Body of pancreas (tissue), 4 donors: ENCODE data around the gene SLC2A4. TPM values are rescaled to one million over a fixed set of nuclear protein-coding genes. Genes with fewer than 3 reads are reported as not detected.
"Not testable (repeated sequence)": the region's sequence is repeated elsewhere in the genome, so short reads cannot be mapped to it uniquely, and the experiment has no call there.

ENCODE experiments used
- ATAC-seq: fragments of 150-250 bp; one replicate; pipeline ENCODE4 v1.9.1; 2016
- DNase-seq, 4 donors: peaks; one replicate each; pipeline ENCODE4 v3.0.0-alpha.2; 2019
- H3K27ac ChIP-seq, 4 donors: fragments of 200-600 bp; sonication (generic); 1 replicate in 3 of 4; 2 replicates in 1 of 4; pipeline versions ENCODE4 v1.5.1 to v1.6.1; 2016 to 2019; ENCODE audit warnings: mild to moderate bottlenecking in 1 of 4, mixed read lengths in 1 of 4, moderate library complexity in 1 of 4
- H3K27me3 ChIP-seq, 2 donors: fragments of 200-600 bp; sonication (generic); one replicate each; pipeline ENCODE4 v1.6.0; 2016; ENCODE audit warnings: mild to moderate bottlenecking in 1 of 2
- H3K36me3 ChIP-seq, 2 donors: fragments of 200-600 bp; sonication (generic); replicated peaks in 1 of 2; 2 replicates each; pipeline ENCODE4 v1.5.1; 2016; ENCODE audit warnings: low read depth in 2 of 2; ENCODE audit not compliant: insufficient read depth in 1 of 2
- H3K4me1 ChIP-seq: fragments of 200-600 bp; sonication (generic); one replicate; pipeline ENCODE4 v1.6.0; 2016
- H3K4me3 ChIP-seq, 2 donors: fragments of 200-600 bp; sonication (generic); 1 replicate in 1 of 2; 2 replicates in 1 of 2; pipeline ENCODE4 v1.5.1; 2016 to 2019
- H3K9me3 ChIP-seq, 3 donors: fragments of 200-600 bp; sonication (generic); 1 replicate in 2 of 3; 2 replicates in 1 of 3; pipeline ENCODE4 v1.5.1; 2016
- CTCF ChIP-seq, 7 experiments: fragments of 450-650 bp in 4 of 7; fragments of 200-600 bp in 3 of 7; sonication (generic) in 3 of 7; IDR thresholded peaks; one replicate each; pipeline ENCODE4 v1.5.1; 2016 to 2019; ENCODE audit warnings: antibody characterized with exemption in 7 of 7
- POLR2A ChIP-seq, 3 donors: fragments of 450-650 bp; IDR thresholded peaks; one replicate each; pipeline ENCODE4 v1.6.1; 2016; ENCODE audit warnings: antibody characterized with exemption in 3 of 3, mild to moderate bottlenecking in 2 of 3
- WGBS, 2 donors: methylation state at CpG; one replicate each; pipeline ENCODE4 v1.1.5; 2017; 5-methylcytosine and 5-hydroxymethylcytosine counted together
- intact Hi-C: fragments of 100-400 bp; cut with DNase I; formaldehyde crosslinking; loops from one replicate; pipeline ENCODE4 v1.15.1; 2023
- total RNA-seq, 2 donors: library from RNA; depleted of rRNA; stranded (reverse); fragments of >200 nt; gene quantifications; one replicate each; pipeline ENCODE4 v1.1.0, GENCODE V29; 2016

Gene SLC2A4
- total RNA-seq, 2 donors from 2014 or later = 1.3 to 10.5 TPM

- TF ChIP-seq CTCF (IDR thresholded peaks at IDR 0.05) (peak in 1 of 7 experiments; percentile 1), POLR2A (IDR thresholded peaks at IDR 0.05) (peak; percentile 29 to 87 (median 76))
- Histone ChIP-seq H3K27ac (peak overlapping the region; percentile 79 to 92 (median 89)), H3K9me3 (no peaks in the 10 kb centered on the region), H3K36me3 (peaks cover 0 to 4% of the 10 kb centered on the region in 2 donors), H3K27me3 (no peaks in the 10 kb centered on the region), H3K4me1 (peaks cover 25% of the 10 kb centered on the region), H3K4me3 (peak overlapping the region; percentile 85 to 94)
- ATAC-seq (peak; percentile 90), DNase-seq (peak; percentile 98 to 100 (median 99))
- 0% methylated on average over 43 of the region's 43 CpGs; no CpG with 5 or more reads in 1 of the 2 donors for WGBS, 2 donors
- intact Hi-C loops = no loop called here
Observed at GRCh38 chr17:7329374-7329996, 48.0 kb downstream of the SLC2A4 start.

- 0% methylated on average over 21 to 26 of the region's 34 CpGs for WGBS, 2 donors
- TF ChIP-seq POLR2A (IDR thresholded peaks at IDR 0.05) (no peak), CTCF (IDR thresholded peaks at IDR 0.05) (no peak)
Observed at GRCh38 chr17:7329997-7330637, 48.6 kb downstream of the SLC2A4 start.

GRCh38 chr17:7330638-7331015, 49.1 kb downstream of the SLC2A4 start:
- H3K27ac ChIP-seq = peak overlapping the region in 3 of 4 donors; percentile 79 to 92 (median 92)
- no peak for DNase-seq
- H3K36me3 ChIP-seq = no peaks in the 10 kb centered on the region
- H3K4me1 ChIP-seq = peaks cover 25% of the 10 kb centered on the region
- ATAC-seq = no peak
- no peaks in the 10 kb centered on the region for H3K27me3 ChIP-seq
- 50 to 54% methylated on average over 12 of the region's 13 CpGs for WGBS, 2 donors
- TF ChIP-seq CTCF (IDR thresholded peaks at IDR 0.05) (no peak), POLR2A (IDR thresholded peaks at IDR 0.05) (no peak)
- no peaks in the 10 kb centered on the region for H3K9me3 ChIP-seq
- intact Hi-C loops = no loop called here
- H3K4me3 ChIP-seq = no peak overlapping the region

More at GRCh38 chr17:7329997-7330637, 48.6 kb downstream of the SLC2A4 start:
- H3K9me3 ChIP-seq = no peaks in the 10 kb centered on the region
- intact Hi-C loops = no loop called here
- ATAC-seq (peak; percentile 44), DNase-seq (peak; percentile 62 to 79 (median 72))
- peaks cover 0 to 3% of the 10 kb centered on the region in 2 donors for H3K36me3 ChIP-seq
- no peaks in the 10 kb centered on the region for H3K27me3 ChIP-seq
- peak overlapping the region; percentile 79 to 92 (median 89) for H3K27ac ChIP-seq
- H3K4me1 ChIP-seq = peaks cover 25% of the 10 kb centered on the region
- peak overlapping the region; percentile 5 to 94 for H3K4me3 ChIP-seq

GRCh38 chr17:7332111-7332510, 50.6 kb downstream of the SLC2A4 start:
- Histone ChIP-seq H3K4me3 (no peak overlapping the region), H3K36me3 (no peaks in the 10 kb centered on the region), H3K27me3 (no peaks in the 10 kb centered on the region), H3K9me3 (no peaks in the 10 kb centered on the region), H3K4me1 (peaks cover 25% of the 10 kb centered on the region), H3K27ac (no peak overlapping the region)
- no peak for TF ChIP-seq CTCF (IDR thresholded peaks at IDR 0.05)
- TF ChIP-seq POLR2A (IDR thresholded peaks at IDR 0.05) = no peak
- DNase-seq = no peak
- no peak for ATAC-seq
- WGBS, 2 donors = 34 to 42% methylated on average over 7 of the region's 7 CpGs
- intact Hi-C loops = no loop called here

- H3K27ac ChIP-seq, H3K9me3 ChIP-seq, ATAC-seq, H3K4me3 ChIP-seq, DNase-seq, H3K36me3 ChIP-seq, intact Hi-C loops, H3K27me3 ChIP-seq: not testable (repeated sequence)
- H3K4me1 ChIP-seq = peaks cover 23% of the 10 kb centered on the region
- 44 to 45% methylated on average over 14 of the region's 14 CpGs for whole genome bisulfite sequencing, 2 donors
Observed at GRCh38 chr17:7332600-7333069, 51.1 kb downstream of the SLC2A4 start.
